Psoas muscle (tissue), 8 donors: ENCODE results near the gene CCDC51. TPM values are rescaled to one million over a fixed set of nuclear protein-coding genes. Genes with fewer than 3 reads are reported as not detected.

Source experiments
- ATAC-seq, 4 donors: fragments of 200-7000 bp; cut with Tn5 transposase; one replicate each; pipeline ENCODE4 v1.9.1; 2020; ENCODE audit warnings: moderate library complexity in 3 of 4, mild to moderate bottlenecking in 2 of 4
- DNase-seq, 2 donors: peaks; one replicate each; pipeline ENCODE4 v3.0.0-alpha.2; 2020
- H3K27ac ChIP-seq: fragments of 200-600 bp; one replicate; pipeline ENCODE4 v1.8.0; 2022
- H3K27me3 ChIP-seq, 3 donors: fragments of 200-600 bp in 1 of 3; one replicate each; pipeline versions ENCODE4 v1.6.1 to v1.8.0; 2013 to 2022; ENCODE audit warnings: low read length in 2 of 3, mild to moderate bottlenecking in 2 of 3, moderate library complexity in 1 of 3; ENCODE audit not compliant: insufficient read depth in 3 of 3
- H3K36me3 ChIP-seq, 2 donors: fragments of 200-600 bp in 1 of 2; one replicate each; pipeline versions ENCODE4 v1.6.1 to v1.8.0; 2013 to 2022; ENCODE audit warnings: low read depth in 1 of 2, mild to moderate bottlenecking in 1 of 2, moderate library complexity in 1 of 2; ENCODE audit not compliant: insufficient read depth in 1 of 2
- H3K4me1 ChIP-seq: fragments of 200-600 bp; one replicate; pipeline ENCODE4 v1.8.0; 2022
- H3K4me3 ChIP-seq: fragments of 200-600 bp; one replicate; pipeline ENCODE4 v1.8.0; 2022; ENCODE audit warnings: mild to moderate bottlenecking
- H3K9me3 ChIP-seq: fragments of 200-600 bp; one replicate; pipeline ENCODE4 v1.8.0; 2022
- WGBS, 3 donors: extraction: QIAGEN DNeasy Blood & Tissue Kit; methylation state at CpG; one replicate each; pipeline versions ENCODE4 v1.1.6 to v1.1.7; 2013; 5-methylcytosine and 5-hydroxymethylcytosine counted together
- intact Hi-C, 2 donors: fragments of 100-400 bp; cut with DNase I; formaldehyde crosslinking; loops; one replicate each; pipeline versions ENCODE4 v1.11.0 to v1.14.2; 2022
- polyA plus RNA-seq, 3 donors: library from polyadenylated mRNA; stranded (reverse); fragments of 200-250 nt; gene quantifications; one replicate each; pipeline ENCODE4 v1.2.3, GENCODE V29; 2013
- total RNA-seq, 4 donors: library from RNA; stranded (reverse); fragmentation: NEBNext Ultra II Directional in 2 of 4; extraction: Animal tissue kit (Norgen Biotek cat#: 25700) in 2 of 4; gene quantifications; one replicate each; pipeline versions ENCODE4 v1.2.1 to v1.2.4, GENCODE V29; 2021 to 2023
- TF ChIP-seq, protein P1 (sequence below): fragments of 200-600 bp; IDR thresholded peaks from one replicate; pipeline ENCODE4 v1.8.0; 2022; ENCODE audit warnings: antibody characterized with exemption
- donor health status: healthy with polysubstance abuse.
- donor health status: DM: no; HTN: no; CAD: no; lungs with moderate emphysema.
- donor health status: Bipolar disorder and iron deficiency.
- donor health status: healthy.
- donor health status: DM: yes; HTN: yes; CAD: no.
- donor health status: DM: no; HTN: no; CAD: no.
- donor health status: DM: no; HTN: no; CAD: no.
- donor health status: DM: yes; HTN: yes; CAD: no.

The CCDC51 gene
- total and polyA plus RNA-seq, 7 donors = 5.3 to 19.6 (median 7.7) TPM

DNA sequence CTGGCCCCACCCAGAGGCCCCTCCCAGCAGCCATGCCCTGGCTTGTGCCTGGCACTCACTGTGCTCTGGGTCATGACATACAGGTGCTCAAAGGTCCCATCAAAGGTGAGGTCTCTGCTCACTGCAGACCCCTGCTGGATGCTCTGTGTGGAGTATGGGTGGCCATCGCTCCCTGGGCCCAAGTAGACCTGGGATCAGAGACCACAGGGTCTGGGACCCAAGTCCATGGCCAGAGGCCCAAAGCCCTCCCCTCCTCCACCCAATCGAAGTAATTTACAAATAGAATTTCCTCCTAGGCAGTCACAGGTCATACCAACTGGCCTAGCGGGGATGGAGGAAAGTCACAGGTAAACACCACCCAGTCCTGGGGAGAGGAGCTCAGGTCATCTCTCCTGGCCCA, 17.6 kb downstream of the CCDC51 start:
- H3K4me3 ChIP-seq = no peak overlapping the region
- ATAC-seq = no peak
- no peaks in the 10 kb centered on the region for H3K36me3 ChIP-seq
- WGBS, 3 donors = 64 to 82% (median 70%) methylated on average over 3 of the region's 3 CpGs
- no peaks in the 10 kb centered on the region for H3K4me1 ChIP-seq
- TF ChIP-seq, protein P1, sequence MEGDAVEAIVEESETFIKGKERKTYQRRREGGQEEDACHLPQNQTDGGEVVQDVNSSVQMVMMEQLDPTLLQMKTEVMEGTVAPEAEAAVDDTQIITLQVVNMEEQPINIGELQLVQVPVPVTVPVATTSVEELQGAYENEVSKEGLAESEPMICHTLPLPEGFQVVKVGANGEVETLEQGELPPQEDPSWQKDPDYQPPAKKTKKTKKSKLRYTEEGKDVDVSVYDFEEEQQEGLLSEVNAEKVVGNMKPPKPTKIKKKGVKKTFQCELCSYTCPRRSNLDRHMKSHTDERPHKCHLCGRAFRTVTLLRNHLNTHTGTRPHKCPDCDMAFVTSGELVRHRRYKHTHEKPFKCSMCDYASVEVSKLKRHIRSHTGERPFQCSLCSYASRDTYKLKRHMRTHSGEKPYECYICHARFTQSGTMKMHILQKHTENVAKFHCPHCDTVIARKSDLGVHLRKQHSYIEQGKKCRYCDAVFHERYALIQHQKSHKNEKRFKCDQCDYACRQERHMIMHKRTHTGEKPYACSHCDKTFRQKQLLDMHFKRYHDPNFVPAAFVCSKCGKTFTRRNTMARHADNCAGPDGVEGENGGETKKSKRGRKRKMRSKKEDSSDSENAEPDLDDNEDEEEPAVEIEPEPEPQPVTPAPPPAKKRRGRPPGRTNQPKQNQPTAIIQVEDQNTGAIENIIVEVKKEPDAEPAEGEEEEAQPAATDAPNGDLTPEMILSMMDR = no peak
- peaks cover 0 to 30% (median 1%) of the 10 kb centered on the region in 3 donors for H3K27me3 ChIP-seq
- no peak overlapping the region for H3K27ac ChIP-seq
- H3K9me3 ChIP-seq = no peaks in the 10 kb centered on the region
- intact Hi-C loops = no loop called here
- DNase-seq = no peak

DNA sequence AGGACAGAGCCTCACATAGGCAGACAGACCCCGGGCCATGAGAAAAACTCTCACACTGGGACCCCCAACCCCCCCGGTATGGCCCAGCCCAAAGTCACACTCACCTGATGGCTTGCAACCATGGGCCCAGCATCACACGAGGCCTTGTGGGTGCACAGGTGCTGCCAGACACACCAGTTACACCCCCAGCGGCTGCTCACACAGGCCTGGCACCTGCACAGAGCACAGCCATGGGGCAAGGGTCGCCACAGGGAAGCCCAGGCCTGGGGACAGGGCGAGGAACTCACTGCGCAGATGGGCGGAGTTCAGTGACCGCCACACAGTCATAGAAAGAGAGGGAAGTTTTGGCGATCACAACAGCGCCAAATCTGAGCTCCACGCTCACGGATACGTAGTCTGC, 19.4 kb downstream of the CCDC51 start:
- Histone ChIP-seq H3K4me3 (no peak overlapping the region), H3K27ac (no peak overlapping the region), H3K4me1 (no peaks in the 10 kb centered on the region), H3K27me3 (peaks cover 0 to 30% (median 1%) of the 10 kb centered on the region in 3 donors), H3K36me3 (no peaks in the 10 kb centered on the region), H3K9me3 (no peaks in the 10 kb centered on the region)
- TF ChIP-seq, protein P1 = no peak
- WGBS, 3 donors = 88 to 90% (median 89%) methylated on average over 13 to 14 of the region's 14 CpGs
- DNase-seq = peak in 1 of 2 donors; percentile 38
- no peak for ATAC-seq
- intact Hi-C loops = no loop called here

DNA sequence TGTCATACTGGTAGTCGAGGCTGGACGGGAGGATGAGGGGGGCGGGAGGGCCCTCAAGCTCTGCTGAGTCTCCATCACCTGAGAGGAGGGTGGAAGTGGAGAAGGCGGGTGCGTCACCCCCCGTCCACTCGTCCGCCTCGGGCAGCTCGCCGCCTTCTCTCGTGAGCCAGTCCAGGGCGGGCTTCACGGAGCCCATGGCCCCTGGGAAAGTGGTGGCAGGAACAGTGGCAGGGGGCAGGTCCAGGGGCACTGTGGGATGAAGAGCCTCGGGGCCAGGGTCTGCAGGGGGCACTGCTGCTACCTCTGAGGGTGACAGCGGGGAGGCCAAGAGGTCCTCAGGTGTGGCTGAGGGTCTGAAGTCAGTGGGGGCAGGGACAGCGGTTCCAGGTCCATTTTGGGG, 20.3 kb downstream of the CCDC51 start:
- peaks cover 0 to 22% (median 0%) of the 10 kb centered on the region in 3 donors for H3K27me3 ChIP-seq
- H3K36me3 ChIP-seq = no peaks in the 10 kb centered on the region
- WGBS, 3 donors = 92 to 93% (median 92%) methylated on average over 17 of the region's 17 CpGs
- no peaks in the 10 kb centered on the region for H3K4me1 ChIP-seq
- ATAC-seq (no peak), DNase-seq (no peak)
- no peak overlapping the region for H3K4me3 ChIP-seq
- no peaks in the 10 kb centered on the region for H3K9me3 ChIP-seq
- intact Hi-C loops = no loop called here
- no peak overlapping the region for H3K27ac ChIP-seq
- TF ChIP-seq, protein P1 = no peak

DNA sequence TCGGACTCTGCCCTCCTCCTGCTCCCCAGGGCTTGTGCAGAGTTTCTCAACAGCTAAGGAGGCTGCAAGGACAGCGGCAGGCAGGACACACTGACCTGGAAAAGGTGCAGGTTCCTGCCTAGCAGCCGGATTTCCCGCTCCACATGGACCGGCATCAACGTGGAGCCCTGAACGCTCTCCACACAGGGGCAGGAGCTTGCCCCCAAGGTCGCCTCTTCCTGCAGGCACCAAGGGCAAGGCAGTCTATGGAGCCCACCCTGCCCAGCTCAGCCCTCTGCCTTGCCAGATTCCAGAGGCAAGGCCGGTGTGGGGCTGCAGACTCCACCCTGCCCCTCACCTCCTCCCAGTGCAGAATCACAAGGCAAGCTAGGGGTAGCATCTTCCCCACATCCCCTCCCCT, 20.8 kb downstream of the CCDC51 start:
- Histone ChIP-seq H3K27me3 (peaks cover 0 to 18% (median 0%) of the 10 kb centered on the region in 3 donors), H3K36me3 (no peaks in the 10 kb centered on the region), H3K9me3 (no peaks in the 10 kb centered on the region), H3K27ac (no peak overlapping the region), H3K4me1 (no peaks in the 10 kb centered on the region), H3K4me3 (no peak overlapping the region)
- intact Hi-C loops = no loop called here
- 88 to 93% (median 92%) methylated on average over 9 of the region's 9 CpGs for WGBS, 3 donors
- TF ChIP-seq, protein P1 = no peak
- ATAC-seq (no peak), DNase-seq (peak in 1 of 2 donors; percentile 30)

DNA sequence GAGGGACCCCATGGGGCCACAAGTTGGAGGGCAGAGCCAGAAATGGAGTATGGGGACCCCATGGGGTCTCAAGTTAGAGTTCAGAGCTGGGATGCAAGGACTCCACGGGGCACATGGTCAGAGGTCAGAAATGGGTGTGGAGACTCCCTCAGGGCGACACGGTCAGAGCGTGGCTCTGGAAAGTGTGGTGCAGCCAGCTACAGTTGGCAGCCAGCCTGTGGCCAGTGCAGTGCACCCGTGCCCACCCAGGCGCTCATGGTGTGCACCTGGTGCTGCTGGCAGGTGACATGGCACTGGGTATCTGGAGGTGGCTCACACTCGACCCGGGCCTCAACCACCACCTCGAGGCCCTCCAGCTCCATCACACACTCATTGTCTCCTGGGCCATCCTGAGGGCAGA, 21.3 kb downstream of the CCDC51 start:
- WGBS, 3 donors = 67 to 85% (median 72%) methylated on average over 9 of the region's 9 CpGs
- H3K27ac ChIP-seq = no peak overlapping the region
- no peak for DNase-seq

More for the DNA sequence above, 21.3 kb downstream of the CCDC51 start:
- no peak overlapping the region for H3K4me3 ChIP-seq
- TF ChIP-seq, protein P1 = no peak
- H3K36me3 ChIP-seq = no peaks in the 10 kb centered on the region
- H3K4me1 ChIP-seq = no peaks in the 10 kb centered on the region
- H3K27me3 ChIP-seq = peaks cover 0 to 16% (median 0%) of the 10 kb centered on the region in 3 donors
- intact Hi-C loops = no loop called here
- no peak for ATAC-seq
- no peaks in the 10 kb centered on the region for H3K9me3 ChIP-seq
